HepG2 (cell line): ENCODE measurements around the gene GCHFR. TPM values are rescaled to one million over a fixed set of nuclear protein-coding genes. Genes with fewer than 3 reads are reported as not detected.

ENCODE experiments used
- BORCS8-MEF2B ChIP-seq: sonication (generic); formaldehyde crosslinking; IDR thresholded peaks from 2 replicates; pipeline ENCODE4 v1.8.0; 2022; ENCODE audit warnings: mild to moderate bottlenecking, missing genetic modification reagents
- CSRNP1 ChIP-seq: sonication (generic); formaldehyde crosslinking; IDR thresholded peaks from 2 replicates; pipeline ENCODE4 v1.8.1; 2023; ENCODE audit warnings: mild to moderate bottlenecking, missing genetic modification reagents
- CTCF ChIP-seq: sonication (generic); formaldehyde crosslinking; IDR thresholded peaks from 2 replicates; pipeline ENCODE4 v1.5.0; 2020; ENCODE audit warnings: mild to moderate bottlenecking, missing genetic modification reagents, moderate library complexity
- IKZF5 ChIP-seq: IDR thresholded peaks from 2 replicates; pipeline ENCODE4 v1.6.1; 2018; ENCODE audit warnings: missing genetic modification reagents, mild to moderate bottlenecking, missing compliant biosample characterization
- MXD1 ChIP-seq: sonication (generic); formaldehyde crosslinking; IDR thresholded peaks from 2 replicates; pipeline ENCODE4 v1.4.0; 2020; ENCODE audit warnings: mild to moderate bottlenecking, missing genetic modification reagents
- SKI ChIP-seq: fragments of 450-650 bp; IDR thresholded peaks from one replicate; pipeline ENCODE4 v1.6.1; 2018; ENCODE audit warnings: mild to moderate bottlenecking; ENCODE audit not compliant: partially characterized antibody
- ZNF318 ChIP-seq: sonication (generic); formaldehyde crosslinking; IDR thresholded peaks from 2 replicates; pipeline ENCODE4 v1.4.0; 2020; ENCODE audit warnings: mild to moderate bottlenecking, missing genetic modification reagents
- ZNF552 ChIP-seq: sonication (generic); formaldehyde crosslinking; IDR thresholded peaks from 2 replicates; pipeline ENCODE4 v1.9.0; 2022; ENCODE audit warnings: missing genetic modification reagents, mild to moderate bottlenecking, borderline replicate concordance
- ZNF710 ChIP-seq: sonication (generic); formaldehyde crosslinking; IDR thresholded peaks from 2 replicates; pipeline ENCODE4 v1.5.0; 2020; ENCODE audit warnings: mild to moderate bottlenecking, missing genetic modification reagents, borderline replicate concordance
- ZSCAN25 ChIP-seq: sonication (generic); formaldehyde crosslinking; IDR thresholded peaks from 2 replicates; pipeline ENCODE4 v1.8.0; 2022; ENCODE audit warnings: mild to moderate bottlenecking, missing genetic modification reagents
- polyA plus RNA-seq, 8 experiments: library from polyadenylated mRNA; depleted of rRNA in 3 of 8; stranded (reverse) in 7 of 8; unstranded in 1 of 8; fragments of >200 nt; fragmentation: Illumina TruSeq in 4 of 8; extraction: Trizol in 4 of 8; gene quantifications; 2 replicates each; pipeline versions ENCODE4 v1.2.1 to v1.2.3, GENCODE V29; 2011 to 2016; ENCODE audit warnings: low read depth in 4 of 8, missing spikeins in 1 of 8, mixed read lengths in 1 of 8; ENCODE audit not compliant: insufficient read depth in 1 of 8
- total RNA-seq, 5 experiments: library from RNA; depleted of rRNA; stranded (reverse); fragments of >200 nt; fragmentation: Illumina TruSeq; extraction: Trizol; gene quantifications; 2 replicates each; pipeline ENCODE4 v1.2.3, GENCODE V29; 2016; ENCODE audit warnings: low read depth in 1 of 5

The GCHFR gene
- total and polyA plus RNA-seq, 2 of the 13 experiments (the other 11 are each of a cell fraction or from before 2014, with no cell fraction given) = 51.5 to 92.4 TPM

GRCh38 chr15:40807028-40807887 lies 43.4 kb downstream of the GCHFR start, which contains the start of the genes DNAJC17 and ZFYVE19 (continued):
- TF ChIP-seq ZNF318 (CRISPR knock-in tag) (peak; percentile 81; the same call in 1 of the 2 replicates), MXD1 (CRISPR knock-in tag) (0 out of 2 replicates have a peak, but pooled peaks have one; percentile 41), SKI (no peak), CTCF (CRISPR knock-in tag) (0 out of 2 replicates have a peak, but pooled peaks have one; percentile 13), ZSCAN25 (CRISPR knock-in tag) (peak; percentile 97), ZNF552 (peak; percentile 73; the same call in 1 of the 2 replicates), BORCS8-MEF2B (peak; percentile 84), IKZF5 (CRISPR knock-in tag) (peak; percentile 58; the same call in 1 of the 2 replicates), CSRNP1 (CRISPR knock-in tag) (peak; percentile 88; the same call in 1 of the 2 replicates), ZNF710 (no peak)
